GM12865 (cell line): Measurements from ENCODE around the gene FAT1.

Experiments used
- DNase-seq: peaks from one replicate; pipeline ENCODE4 v3.0.0; 2010; ENCODE audit warnings: low read depth
- H3K4me3 ChIP-seq: 2 replicates; pipeline ENCODE4 v1.5.1; 2011; ENCODE audit warnings: mild to moderate bottlenecking, low read depth, low read length, control low read depth
- CTCF ChIP-seq: IDR thresholded peaks from 2 replicates; pipeline ENCODE4 v1.5.1; 2011; ENCODE audit warnings: low read length, control low read depth, low read depth, inconsistent platforms; ENCODE audit not compliant: insufficient read depth; ENCODE audit errors: missing control alignments

FAT1 gene

DNA sequence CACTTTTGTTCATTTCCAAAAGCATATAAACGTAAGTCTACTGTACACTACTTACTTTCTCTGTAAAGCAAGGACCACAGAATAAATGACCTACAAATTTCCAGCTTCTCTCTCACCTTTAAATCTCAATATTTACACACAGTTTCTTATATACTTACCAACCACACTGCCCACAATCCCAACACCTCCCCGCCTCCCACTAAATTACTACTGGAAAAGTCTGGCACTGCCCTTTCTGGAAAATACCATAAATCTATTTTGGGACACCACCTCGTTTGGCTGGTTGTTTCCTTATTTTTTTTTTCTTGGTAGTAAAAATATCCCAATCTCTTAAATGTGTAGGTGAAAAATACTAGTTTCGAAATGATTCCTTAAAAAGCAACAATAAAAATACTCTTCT, 19.6 kb downstream of the FAT1 start:
- TF ChIP-seq CTCF: no peak
- no peak overlapping the region for H3K4me3 ChIP-seq
- no peak for DNase-seq

DNA sequence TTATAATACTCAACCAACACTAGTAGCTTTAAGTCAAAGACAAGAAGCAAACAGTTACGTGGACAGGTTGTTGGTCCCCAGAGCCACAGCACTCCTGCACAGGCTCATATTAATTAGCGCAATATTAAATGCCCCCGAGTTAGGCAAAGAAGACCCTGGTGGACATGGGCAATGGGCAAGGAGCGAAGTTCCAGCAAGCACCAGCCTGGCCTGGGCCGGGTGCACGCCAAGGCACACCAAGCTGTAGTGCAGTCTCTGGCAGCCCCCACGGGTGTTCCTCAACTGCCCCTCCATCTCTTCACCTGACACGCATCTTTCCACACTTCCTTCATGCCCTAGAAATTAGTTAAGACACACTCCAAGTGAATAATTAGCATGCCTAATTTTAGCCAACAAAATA, 20.1 kb downstream of the FAT1 start:
- no peak overlapping the region for H3K4me3 ChIP-seq
- TF ChIP-seq CTCF: no peak
- no peak for DNase-seq

GRCh38 chr4:186702940-186703339, 20.7 kb downstream of the FAT1 start:
- no peak for TF ChIP-seq CTCF
- H3K4me3 ChIP-seq: no peak overlapping the region

DNA sequence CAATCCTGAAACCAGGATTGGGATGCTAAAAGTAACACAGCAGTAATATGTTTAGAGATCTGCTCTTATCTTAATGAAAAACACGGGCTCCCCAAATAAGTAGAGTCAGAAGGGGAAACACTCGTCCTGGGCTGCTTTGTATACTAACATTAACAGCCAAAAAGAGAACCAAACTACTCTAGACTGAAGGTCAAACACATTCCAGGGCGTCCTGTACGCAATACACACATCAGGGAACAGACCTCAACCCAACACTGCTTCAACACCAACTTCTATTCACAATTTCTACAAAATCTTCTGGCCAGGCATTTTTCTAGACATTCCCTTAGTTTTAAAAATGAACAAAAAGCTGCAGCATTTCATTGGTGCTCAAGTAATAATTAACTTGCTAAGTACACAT, 21.4 kb downstream of the FAT1 start:
- no peak for TF ChIP-seq CTCF
- no peak for DNase-seq
- no peak overlapping the region for H3K4me3 ChIP-seq

More at GRCh38 chr4:186702940-186703339, 20.7 kb downstream of the FAT1 start:
- no peak for DNase-seq

- H3K4me3 ChIP-seq: no peak overlapping the region
- no peak for DNase-seq
These were observed 21.9 kb downstream of the FAT1 start for GRCh38 chr4:186701788-186702187.

DNA sequence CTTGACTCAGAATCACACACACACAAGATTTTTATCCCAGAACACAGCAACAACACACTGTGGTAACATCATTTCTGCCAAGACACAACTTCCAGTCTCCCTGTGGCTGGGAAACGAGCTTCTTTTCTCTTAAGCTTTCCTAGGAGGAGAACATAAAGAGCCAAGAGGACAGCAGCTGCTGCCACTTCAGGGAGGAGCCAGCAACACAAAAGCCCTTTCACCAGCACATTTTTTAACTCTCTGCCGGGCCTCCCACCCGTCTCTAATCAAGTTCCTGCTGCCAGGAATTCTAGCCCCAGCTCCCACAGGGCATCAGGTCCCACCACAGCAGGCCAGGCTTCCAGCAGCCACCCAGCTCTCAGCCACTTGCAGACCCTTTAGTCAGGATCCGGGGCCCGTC, 22.4 kb downstream of the FAT1 start:
- H3K4me3 ChIP-seq: no peak overlapping the region
- DNase-seq: no peak
- no peak for TF ChIP-seq CTCF

More at GRCh38 chr4:186701788-186702187, 21.9 kb downstream of the FAT1 start:
- no peak for TF ChIP-seq CTCF

- no peak for DNase-seq
- no peak overlapping the region for H3K4me3 ChIP-seq
- no peak for TF ChIP-seq CTCF
These were observed 22.9 kb downstream of the FAT1 start for GRCh38 chr4:186700746-186701145.
